Measurements from ENCODE around the gene IRX4. TPM values are rescaled to one million over a fixed set of nuclear protein-coding genes. Genes with fewer than 3 reads are reported as not detected.

IRX4 gene
- total RNA-seq, 2 experiments from 2014 or later, result not detected

- POLR2A ChIA-PET, result no interaction called here
These were observed 32.6 kb upstream of the IRX4 start for GRCh38 chr5:1915316-1915715.

GRCh38 chr5:1914471-1914870 is 31.7 kb upstream of the IRX4 start:
- CTCF ChIA-PET, result no interaction called here
- POLR2A ChIA-PET, result no interaction called here

More at GRCh38 chr5:1915316-1915715, 32.6 kb upstream of the IRX4 start:
- CTCF ChIA-PET, result no interaction called here

GRCh38 chr5:1913578-1913977 is 30.9 kb upstream of the IRX4 start:
- ChIA-PET POLR2A (no interaction called here), CTCF (no interaction called here)

GRCh38 chr5:1912951-1913565 is 30.3 kb upstream of the IRX4 start:
- ChIA-PET POLR2A (no interaction called here), CTCF (interaction anchor here (0.6 kb wide), 1 partner anchor 1199 kb away, joined by 3 read pairs; no protein-coding TSS in a partner anchor)

GRCh38 chr5:1911773-1912235 is 29.1 kb upstream of the IRX4 start:
- ChIA-PET CTCF (no interaction called here), POLR2A (no interaction called here)

- POLR2A ChIA-PET, result no interaction called here
- CTCF ChIA-PET, result no interaction called here
These were observed 28.4 kb upstream of the IRX4 start for GRCh38 chr5:1910861-1911772.

GRCh38 chr5:1910081-1910760 is 27.5 kb upstream of the IRX4 start:
- POLR2A ChIA-PET, result no interaction called here

GRCh38 chr5:1909346-1909985 is 26.7 kb upstream of the IRX4 start:
- CTCF ChIA-PET, result no interaction called here
- POLR2A ChIA-PET, result no interaction called here

More at GRCh38 chr5:1910081-1910760, 27.5 kb upstream of the IRX4 start:
- CTCF ChIA-PET, result no interaction called here

- POLR2A ChIA-PET, result no interaction called here
- CTCF ChIA-PET, result no interaction called here
These were observed 26.2 kb upstream of the IRX4 start for GRCh38 chr5:1908931-1909330.

- POLR2A ChIA-PET, result no interaction called here
- CTCF ChIA-PET, result no interaction called here
These were observed 24.9 kb upstream of the IRX4 start for GRCh38 chr5:1907616-1908015.

- ChIA-PET POLR2A (no interaction called here), CTCF (no interaction called here)
These were observed 22.4 kb upstream of the IRX4 start for GRCh38 chr5:1905108-1905507.

- POLR2A ChIA-PET, result no interaction called here
- CTCF ChIA-PET, result no interaction called here
These were observed 19.3 kb upstream of the IRX4 start for GRCh38 chr5:1901983-1902382.

- POLR2A ChIA-PET, result no interaction called here
- CTCF ChIA-PET, result no interaction called here
These were observed 18.3 kb upstream of the IRX4 start for GRCh38 chr5:1901061-1901460.

GRCh38 chr5:1899201-1899600 is 16.5 kb upstream of the IRX4 start:
- CTCF ChIA-PET, result no interaction called here
- POLR2A ChIA-PET, result no interaction called here

- CTCF ChIA-PET, result no interaction called here
- POLR2A ChIA-PET, result no interaction called here
These were observed 15.2 kb upstream of the IRX4 start for GRCh38 chr5:1897816-1898450.

- ChIA-PET POLR2A (no interaction called here), CTCF (no interaction called here)
These were observed 14.7 kb upstream of the IRX4 start for GRCh38 chr5:1897386-1897785.

- ChIA-PET POLR2A (no interaction called here), CTCF (no interaction called here)
These were observed 14.1 kb upstream of the IRX4 start for GRCh38 chr5:1896602-1897376.

- POLR2A ChIA-PET, result no interaction called here
These were observed 13.2 kb upstream of the IRX4 start for GRCh38 chr5:1895739-1896420.

GRCh38 chr5:1894243-1894642 is 11.5 kb upstream of the IRX4 start:
- CTCF ChIA-PET, result no interaction called here

More at GRCh38 chr5:1895739-1896420, 13.2 kb upstream of the IRX4 start:
- CTCF ChIA-PET, result no interaction called here

More at GRCh38 chr5:1894243-1894642, 11.5 kb upstream of the IRX4 start:
- POLR2A ChIA-PET, result no interaction called here

Data from activated CD8-positive, alpha-beta memory T cell treated with anti-CD3 and anti-CD28 coated beads for 36 hours (primary cell).